Loucy (cell line): ENCODE measurements around the gene NPHP4.

Experiments used
- H2AFZ ChIP-seq: fragments of 200-600 bp; sonication (generic); 2 replicates; pipeline ENCODE4 v1.6.0; 2016; ENCODE audit warnings: antibody characterized with exemption, mild to moderate bottlenecking, low read length, moderate library complexity
- H3F3A ChIP-seq: fragments of 200-600 bp; 2 replicates; pipeline ENCODE4 v1.6.0; 2016; ENCODE audit warnings: antibody characterized with exemption, low read depth, mild to moderate bottlenecking
- H3K27me3 ChIP-seq: fragments of 200-600 bp; sonication (generic); 2 replicates; pipeline ENCODE4 v1.6.1; 2014; ENCODE audit warnings: low read length, mild to moderate bottlenecking; ENCODE audit not compliant: insufficient read depth, poor library complexity, severe bottlenecking
- H3K36me3 ChIP-seq: fragments of 200-600 bp; sonication (generic); 2 replicates; pipeline ENCODE4 v1.6.1; 2016; ENCODE audit warnings: low read length; ENCODE audit not compliant: insufficient read depth
- H3K4me1 ChIP-seq: fragments of 200-600 bp; sonication (generic); 2 replicates; pipeline ENCODE4 v1.5.1; 2014; ENCODE audit warnings: low read length, mild to moderate bottlenecking; ENCODE audit not compliant: insufficient read depth, poor library complexity, severe bottlenecking
- H3K4me2 ChIP-seq: fragments of 200-600 bp; sonication (generic); 2 replicates; pipeline ENCODE4 v1.6.0; 2014; ENCODE audit warnings: antibody characterized with exemption, low read length, low read depth, mild to moderate bottlenecking; ENCODE audit not compliant: poor library complexity, severe bottlenecking
- H3K4me3 ChIP-seq: fragments of 200-600 bp; sonication (generic); 2 replicates; pipeline ENCODE4 v1.5.1; 2014; ENCODE audit warnings: low read length, mild to moderate bottlenecking, mixed read lengths; ENCODE audit not compliant: poor library complexity, severe bottlenecking
- H3K79me2 ChIP-seq: fragments of 200-600 bp; sonication (generic); 2 replicates; pipeline ENCODE4 v1.6.1; 2014; ENCODE audit warnings: low read length; ENCODE audit not compliant: insufficient read depth
- H3K9ac ChIP-seq: fragments of 200-600 bp; sonication (generic); 2 replicates; pipeline ENCODE4 v1.6.0; 2014; ENCODE audit warnings: mild to moderate bottlenecking, low read depth, low read length, moderate library complexity; ENCODE audit not compliant: poor library complexity, severe bottlenecking
- H3K9me2 ChIP-seq: fragments of 200-600 bp; sonication (generic); replicated peaks from 2 replicates; pipeline ENCODE4 v1.6.1; 2016; ENCODE audit warnings: low read depth, low read length, mixed read lengths
- H3K9me3 ChIP-seq: fragments of 200-600 bp; sonication (generic); 2 replicates; pipeline ENCODE4 v1.6.1; 2014; ENCODE audit warnings: mild to moderate bottlenecking, antibody characterized with exemption, low read length, low read depth; ENCODE audit not compliant: insufficient read depth
- H4K20me1 ChIP-seq: fragments of 200-600 bp; sonication (generic); 2 replicates; pipeline ENCODE4 v1.6.0; 2014; ENCODE audit warnings: antibody characterized with exemption, low read length, mild to moderate bottlenecking; ENCODE audit not compliant: insufficient read depth, poor library complexity, severe bottlenecking
- EZH2phosphoT487 ChIP-seq: fragments of 200-600 bp; IDR thresholded peaks from 2 replicates; pipeline ENCODE4 v1.6.1; 2018; ENCODE audit warnings: antibody characterized with exemption, mild to moderate bottlenecking, moderate library complexity, borderline replicate concordance
- TF ChIP-seq, protein P1 (sequence below): fragments of 200-600 bp; sonication (generic); conservative IDR thresholded peaks from 2 replicates; pipeline ENCODE4 v1.5.1; 2014; ENCODE audit warnings: mild to moderate bottlenecking, antibody characterized with exemption, low read length

The NPHP4 gene

DNA sequence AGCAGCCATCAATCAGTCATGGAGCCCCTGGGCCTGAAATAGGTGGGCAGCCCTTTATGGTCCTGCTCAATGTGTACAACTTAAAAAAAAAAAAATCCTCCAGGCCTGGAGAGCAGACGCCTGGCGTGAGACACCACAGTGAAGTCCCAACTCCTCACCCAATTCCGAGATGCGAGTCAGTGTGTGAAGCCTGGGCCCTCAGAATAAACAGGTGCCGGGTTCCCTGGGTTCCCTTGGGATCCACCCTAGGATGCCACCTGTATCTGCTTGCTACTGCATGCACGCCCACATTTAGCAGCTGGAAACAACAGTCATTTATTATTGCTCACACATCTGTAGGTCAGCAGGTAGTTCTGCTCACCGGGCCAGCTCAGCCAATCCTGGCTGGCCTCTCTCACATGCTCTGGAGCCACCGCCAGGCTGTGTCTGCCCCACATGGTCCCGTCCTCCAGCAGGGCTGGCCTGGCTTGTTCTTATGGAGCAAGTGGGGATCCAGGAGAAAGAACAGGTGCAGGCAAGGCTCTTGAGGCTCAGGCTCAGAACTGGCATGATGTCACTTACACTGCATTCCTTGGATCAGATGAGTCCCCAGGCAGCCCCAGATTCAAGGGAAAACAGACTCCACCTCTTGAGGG is 172.7 kb downstream of the NPHP4 start:
- Histone ChIP-seq H3K79me2 (no peaks in the 10 kb centered on the region), H3F3A (no peaks in the 10 kb centered on the region), H3K4me1 (no peaks in the 10 kb centered on the region), H3K27me3 (no peaks in the 10 kb centered on the region), H3K9me2 (no peaks in the 10 kb centered on the region), H3K9ac (no peak overlapping the region), H3K4me2 (no peak overlapping the region), H4K20me1 (no peaks in the 10 kb centered on the region), H2AFZ (no peak overlapping the region), H3K36me3 (no peaks in the 10 kb centered on the region), H3K9me3 (peaks cover 15% of the 10 kb centered on the region; the same call in 1 of the 2 replicates), H3K4me3 (no peak overlapping the region)
- no peak for TF ChIP-seq EZH2phosphoT487
- TF ChIP-seq, protein P1, sequence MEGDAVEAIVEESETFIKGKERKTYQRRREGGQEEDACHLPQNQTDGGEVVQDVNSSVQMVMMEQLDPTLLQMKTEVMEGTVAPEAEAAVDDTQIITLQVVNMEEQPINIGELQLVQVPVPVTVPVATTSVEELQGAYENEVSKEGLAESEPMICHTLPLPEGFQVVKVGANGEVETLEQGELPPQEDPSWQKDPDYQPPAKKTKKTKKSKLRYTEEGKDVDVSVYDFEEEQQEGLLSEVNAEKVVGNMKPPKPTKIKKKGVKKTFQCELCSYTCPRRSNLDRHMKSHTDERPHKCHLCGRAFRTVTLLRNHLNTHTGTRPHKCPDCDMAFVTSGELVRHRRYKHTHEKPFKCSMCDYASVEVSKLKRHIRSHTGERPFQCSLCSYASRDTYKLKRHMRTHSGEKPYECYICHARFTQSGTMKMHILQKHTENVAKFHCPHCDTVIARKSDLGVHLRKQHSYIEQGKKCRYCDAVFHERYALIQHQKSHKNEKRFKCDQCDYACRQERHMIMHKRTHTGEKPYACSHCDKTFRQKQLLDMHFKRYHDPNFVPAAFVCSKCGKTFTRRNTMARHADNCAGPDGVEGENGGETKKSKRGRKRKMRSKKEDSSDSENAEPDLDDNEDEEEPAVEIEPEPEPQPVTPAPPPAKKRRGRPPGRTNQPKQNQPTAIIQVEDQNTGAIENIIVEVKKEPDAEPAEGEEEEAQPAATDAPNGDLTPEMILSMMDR, result no peak

DNA sequence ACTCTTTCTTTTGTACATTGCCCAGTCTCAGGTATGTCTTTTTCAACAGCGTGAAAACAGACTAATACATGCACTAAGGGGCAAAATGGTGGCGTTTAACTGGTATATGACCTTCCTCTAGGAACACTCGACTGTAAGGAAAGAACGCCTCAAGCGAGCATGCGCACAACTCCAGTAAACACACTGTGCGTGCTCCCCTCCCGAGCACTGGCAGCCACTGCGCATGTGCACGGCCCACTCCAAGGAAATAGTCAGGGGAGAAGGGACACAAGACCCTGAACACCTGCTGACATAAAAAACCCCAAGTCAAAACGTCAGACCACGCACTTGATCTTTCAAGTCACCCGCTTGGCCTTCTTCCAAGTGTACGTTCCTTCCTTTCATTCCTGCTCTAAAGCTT is 173.5 kb downstream of the NPHP4 start:
- TF ChIP-seq EZH2phosphoT487, result no peak
- TF ChIP-seq, protein P1, result no peak
- Histone ChIP-seq H3K4me1 (no peaks in the 10 kb centered on the region), H3K9me2 (no peaks in the 10 kb centered on the region), H3K79me2 (no peaks in the 10 kb centered on the region), H3K4me2 (no peak overlapping the region), H3K27me3 (no peaks in the 10 kb centered on the region), H2AFZ (no peak overlapping the region), H3K9me3 (peaks cover 15% of the 10 kb centered on the region; the same call in 1 of the 2 replicates), H3K36me3 (no peaks in the 10 kb centered on the region), H3K4me3 (no peak overlapping the region), H4K20me1 (no peaks in the 10 kb centered on the region), H3K9ac (no peak overlapping the region), H3F3A (no peaks in the 10 kb centered on the region)

DNA sequence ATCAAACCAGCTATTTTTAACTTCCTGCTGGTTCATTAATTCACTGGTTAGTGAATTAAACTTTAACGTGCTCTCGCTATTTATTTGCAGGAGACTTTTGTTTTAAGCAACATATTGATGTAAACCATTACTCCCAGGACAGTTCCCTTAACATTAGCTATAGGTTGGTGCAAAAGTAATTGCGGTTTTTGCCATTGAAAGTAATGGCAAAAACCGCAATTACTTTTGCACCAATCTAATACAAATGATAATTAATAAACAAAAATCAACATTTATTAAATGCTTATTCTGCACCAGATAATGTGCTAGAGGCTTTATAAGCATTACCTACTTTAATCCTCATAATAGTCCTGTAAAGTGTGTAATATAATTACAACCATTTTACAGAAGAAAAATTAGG is 176.5 kb downstream of the NPHP4 start:
- no peaks in the 10 kb centered on the region for H3K27me3 ChIP-seq
- H3K9me2 ChIP-seq, result no peaks in the 10 kb centered on the region
- no peaks in the 10 kb centered on the region for H3K36me3 ChIP-seq
- TF ChIP-seq EZH2phosphoT487, result no peak
- TF ChIP-seq, protein P1, result no peak
- H3K79me2 ChIP-seq, result no peaks in the 10 kb centered on the region
- H4K20me1 ChIP-seq, result no peaks in the 10 kb centered on the region
- H2AFZ ChIP-seq, result no peak overlapping the region
- H3K4me2 ChIP-seq, result no peak overlapping the region
- no peaks in the 10 kb centered on the region for H3K4me1 ChIP-seq
- H3K9me3 ChIP-seq, result peaks cover 15% of the 10 kb centered on the region; the same call in 1 of the 2 replicates
- H3K4me3 ChIP-seq, result no peak overlapping the region
- no peaks in the 10 kb centered on the region for H3F3A ChIP-seq
- no peak overlapping the region for H3K9ac ChIP-seq
